Activated CD4-positive, alpha-beta T cell treated with anti-CD3 and anti-CD28 coated beads for 24 hours (primary cell): ENCODE results near the gene ARRDC2.
"Not testable (repeated sequence)": the region's sequence is repeated elsewhere in the genome, so short reads cannot be mapped to it uniquely, and the experiment has no call there.

Experiments
- DNase-seq, 2 donors: peaks; one replicate each; pipeline ENCODE4 v3.0.0-alpha.2; 2020; ENCODE audit warnings: low read depth in 2 of 2

Gene ARRDC2

DNA sequence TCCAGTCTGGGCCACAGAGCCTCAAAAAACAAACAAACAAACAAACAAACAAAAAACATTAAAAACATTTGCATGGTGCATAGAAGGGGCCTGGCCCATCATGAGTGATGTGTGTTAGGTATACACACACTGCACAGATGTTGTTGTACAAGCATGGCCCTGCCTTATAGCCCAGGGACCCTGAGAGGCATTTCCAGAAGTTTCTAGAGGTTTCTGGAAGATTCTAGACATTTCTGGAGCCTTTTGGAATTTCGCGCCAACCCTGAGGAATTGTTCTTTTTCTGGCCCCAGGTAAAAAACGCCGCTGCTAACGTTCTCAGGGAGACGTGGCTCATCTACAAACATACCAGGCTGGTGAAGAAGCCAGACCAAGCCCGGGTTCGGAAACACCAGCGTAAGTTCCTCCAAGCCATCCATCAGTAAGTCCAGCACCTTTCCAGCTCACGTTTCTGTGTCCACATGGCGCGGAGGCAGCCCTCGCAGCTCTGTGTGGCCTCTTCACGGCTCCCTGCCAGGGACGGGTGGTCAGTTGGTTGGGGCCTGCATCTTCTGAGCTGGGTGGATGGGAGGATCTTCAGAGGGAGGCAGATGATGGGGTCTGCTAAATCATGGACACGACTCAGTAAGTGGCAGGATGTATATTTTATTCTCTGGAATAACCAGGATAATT is 18.4 kb upstream of the ARRDC2 start:
- DNase-seq = no peak

DNA sequence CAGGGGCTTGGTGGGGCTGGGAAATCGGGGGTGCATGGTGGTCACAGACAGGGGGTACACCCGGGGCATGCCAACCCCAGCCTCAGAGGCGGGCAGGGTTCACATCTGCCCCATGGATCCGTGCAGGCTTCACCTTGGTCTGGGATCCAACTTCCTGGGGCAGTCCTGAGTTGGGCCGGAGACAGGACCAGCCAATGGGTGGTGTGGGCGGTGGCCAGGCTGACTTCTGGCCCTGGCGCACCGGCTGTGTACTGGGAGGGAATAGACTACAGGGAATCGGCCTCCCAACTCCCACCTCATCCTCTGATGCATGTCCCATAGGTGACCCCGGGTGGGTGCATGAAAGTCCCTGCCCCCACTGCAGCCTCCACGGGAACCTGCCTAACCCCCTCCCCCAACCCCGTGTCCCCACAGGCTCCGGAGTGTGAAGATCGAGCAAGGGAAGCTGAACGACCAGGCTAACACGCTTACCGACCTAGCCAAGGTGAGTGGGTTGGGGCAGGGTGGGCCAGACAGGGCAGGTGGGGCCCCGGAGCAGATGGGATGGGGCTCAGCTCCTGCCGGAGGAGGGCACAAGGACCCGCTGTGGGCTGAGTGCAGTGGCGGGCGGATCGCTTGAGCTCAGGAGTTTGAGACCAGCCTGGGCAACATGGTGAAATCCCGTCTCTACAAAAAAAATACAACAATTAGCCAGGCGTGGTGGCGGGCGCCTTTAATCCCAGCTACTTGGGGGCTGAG is 14.7 kb upstream of the ARRDC2 start:
- DNase-seq = no peak

DNA sequence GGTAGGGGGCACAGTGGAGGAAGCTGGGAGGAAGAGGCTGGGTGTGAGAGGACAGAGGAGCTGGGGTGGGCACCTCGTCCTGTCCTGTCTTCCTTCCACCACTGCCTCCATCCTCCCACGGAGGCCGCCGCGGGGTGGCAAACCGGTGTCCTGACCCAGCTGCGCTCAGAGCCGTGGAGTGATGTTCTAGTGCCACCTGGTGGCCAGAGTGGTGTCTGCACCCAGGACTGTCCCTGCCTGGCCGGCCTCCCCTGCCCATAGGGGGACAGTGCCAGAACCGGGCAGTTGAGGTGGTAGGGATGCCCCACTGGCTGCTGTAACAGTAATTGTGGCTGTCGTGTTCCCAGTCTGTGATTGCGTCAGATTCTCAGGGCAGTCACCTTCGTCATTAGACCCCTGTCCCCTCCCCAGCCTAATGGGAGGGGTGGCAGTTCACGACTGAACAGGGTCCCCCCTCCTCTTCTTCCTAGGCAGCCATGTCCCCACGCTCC is 11.1 kb upstream of the ARRDC2 start:
- peak; percentile 81 to 91 for DNase-seq

DNA sequence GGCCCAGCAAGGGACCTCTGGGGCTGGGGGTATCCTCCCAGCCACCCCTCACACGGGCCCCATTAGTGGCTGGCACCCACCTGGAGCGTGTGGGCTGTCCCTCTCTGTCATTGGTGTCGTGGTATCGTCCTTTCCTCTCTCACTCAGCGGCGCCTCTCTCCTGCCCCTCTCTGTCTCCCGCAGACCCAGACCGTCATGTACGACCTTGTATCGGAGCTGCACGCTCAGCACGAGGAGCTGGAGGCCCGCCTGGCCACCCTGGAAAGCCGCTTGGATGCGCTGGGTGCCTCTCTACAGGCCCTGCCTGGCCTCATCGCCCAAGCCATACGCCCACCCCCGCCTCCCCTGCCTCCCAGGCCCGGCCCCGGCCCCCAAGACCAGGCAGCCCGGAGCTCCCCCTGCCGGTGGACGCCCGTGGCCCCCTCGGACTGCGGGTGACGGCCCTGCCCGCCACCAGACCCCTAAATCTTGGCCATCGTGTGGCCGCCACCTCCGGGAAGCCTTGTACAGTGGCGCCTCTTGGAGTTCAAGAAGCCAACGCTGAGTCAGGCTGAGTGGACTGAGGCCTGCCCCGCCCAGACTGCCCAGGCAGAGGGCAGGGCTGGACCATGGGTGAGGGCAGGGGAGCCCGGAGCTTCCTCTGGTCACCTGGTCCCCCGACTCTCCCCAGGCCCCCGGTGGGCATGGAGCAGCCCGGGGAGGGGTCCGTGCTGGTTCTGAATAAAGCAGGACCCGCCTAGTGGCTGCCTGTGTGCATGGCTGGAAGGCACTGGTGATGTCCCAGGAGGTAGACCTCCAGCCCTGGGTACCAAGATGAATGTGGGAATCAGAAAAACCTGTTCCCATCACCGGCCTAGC is 9.8 kb upstream of the ARRDC2 start:
- DNase-seq = no peak

DNA sequence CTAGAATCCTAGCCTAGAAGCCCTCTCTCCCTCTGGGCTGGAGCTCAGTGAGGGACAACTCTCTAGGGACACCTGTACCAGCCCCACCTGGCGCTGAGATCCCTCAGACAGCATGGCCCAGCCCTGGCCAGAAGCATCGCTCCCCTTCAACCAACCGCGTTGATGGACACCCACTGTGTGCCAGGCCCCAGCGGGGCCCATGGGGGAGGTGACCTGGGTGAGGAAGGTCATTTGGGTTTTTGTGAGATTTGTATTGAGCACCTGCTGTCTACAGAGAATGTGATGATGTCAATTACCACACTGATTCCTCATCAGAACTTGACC is 9.2 kb upstream of the ARRDC2 start:
- no peak for DNase-seq

DNA sequence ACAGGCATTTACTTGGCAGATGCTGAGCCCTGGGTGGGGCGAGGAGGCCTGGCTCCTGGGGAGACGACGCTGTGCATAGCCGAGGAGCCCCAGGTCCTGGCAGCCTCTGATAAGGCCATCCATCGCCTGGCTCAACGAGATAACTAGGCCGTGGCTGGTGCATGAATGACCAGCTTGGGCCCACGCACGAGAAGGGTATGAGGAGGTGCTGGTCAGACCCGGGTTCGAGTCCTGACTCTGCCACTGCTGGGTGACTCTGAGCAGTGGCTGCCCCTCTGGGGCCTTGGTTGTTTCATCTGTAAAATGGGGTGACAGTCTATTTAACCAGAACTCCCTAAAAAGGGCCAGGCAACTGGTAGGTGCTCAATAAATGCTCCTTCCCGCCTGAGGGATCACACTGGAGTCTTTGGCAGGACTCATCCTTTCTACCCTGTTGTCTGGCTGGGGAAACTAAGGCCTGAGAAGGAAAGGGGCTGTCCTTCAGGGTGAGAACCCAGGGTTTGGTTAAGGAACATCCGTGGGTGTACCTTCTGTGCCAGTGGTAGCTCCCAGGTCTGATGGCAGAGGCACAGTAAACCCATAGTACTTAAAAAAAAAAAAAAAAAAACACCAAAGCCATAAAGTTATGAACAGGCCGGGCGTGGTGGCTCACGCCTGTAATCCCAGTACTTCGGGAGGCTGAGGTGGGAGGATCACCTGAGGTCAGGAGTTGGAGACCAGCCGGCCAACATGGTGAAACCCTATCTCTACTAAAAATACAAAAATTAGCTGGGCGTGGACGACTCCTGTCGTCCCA is 8.1 kb upstream of the ARRDC2 start:
- DNase-seq = no peak

DNA sequence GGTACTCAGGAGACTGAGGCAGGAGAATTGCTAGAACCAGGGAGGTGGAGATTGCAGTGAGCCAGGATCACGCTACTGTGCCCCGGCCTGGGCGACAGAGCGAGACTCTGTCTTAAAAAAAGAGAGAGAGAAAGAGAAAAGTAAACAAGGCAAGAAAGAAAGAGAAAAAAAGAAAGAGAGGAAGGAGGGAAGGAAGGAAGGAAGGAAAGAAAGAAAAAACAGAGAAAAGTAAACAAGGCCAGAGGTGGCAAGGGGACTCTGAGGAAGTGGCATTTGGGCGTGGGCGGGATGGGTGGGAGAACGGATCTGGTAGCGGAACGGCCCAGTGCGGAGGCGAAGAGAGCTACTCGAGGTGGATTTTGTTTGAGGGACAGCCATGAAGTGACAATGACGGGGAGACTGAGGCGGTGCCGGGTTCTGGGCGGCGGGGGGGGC is 7.5 kb upstream of the ARRDC2 start:
- no peak for DNase-seq

DNA sequence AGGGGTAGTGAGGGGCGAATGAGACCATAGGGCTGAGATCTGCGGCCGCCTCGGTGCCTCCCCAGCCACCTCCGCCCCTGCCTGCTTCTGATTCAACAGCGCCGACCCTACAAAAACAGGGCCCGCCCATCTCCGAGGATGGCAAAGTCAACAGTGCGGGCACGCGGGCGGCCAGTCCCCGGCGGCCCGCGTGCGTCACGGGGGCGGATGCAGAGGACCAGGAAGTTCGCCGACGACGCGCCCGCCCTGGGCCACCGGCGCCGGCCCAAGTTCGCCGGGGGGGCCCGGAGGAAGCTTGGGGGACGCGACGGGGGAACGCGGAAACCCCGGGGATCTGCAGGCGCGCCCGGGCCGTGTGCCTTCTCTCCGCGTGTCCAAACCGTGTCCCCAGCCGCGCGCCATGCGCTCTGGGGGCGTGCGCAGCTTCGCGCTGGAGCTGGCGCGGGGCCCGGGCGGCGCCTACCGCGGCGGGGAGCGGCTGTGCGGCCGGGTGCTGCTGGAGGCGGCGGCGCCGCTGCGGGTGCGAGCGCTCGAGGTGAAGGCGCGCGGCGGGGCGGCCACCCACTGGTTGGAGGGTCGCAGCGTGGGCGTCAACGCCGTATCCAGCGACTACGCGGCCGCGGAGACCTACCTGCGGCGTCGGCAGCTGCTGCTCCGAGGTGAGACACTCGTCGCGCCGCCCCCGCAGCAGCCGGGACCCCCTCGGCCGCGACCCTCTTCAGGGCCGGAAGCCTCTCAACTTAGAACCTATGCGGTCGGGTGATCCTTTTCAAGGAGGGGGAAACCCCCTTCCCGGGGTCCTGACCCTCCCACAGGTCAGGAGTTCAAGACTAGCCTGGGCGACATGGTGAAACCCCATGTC is 6.8 kb upstream of the ARRDC2 start:
- peak; percentile 77 to 84 for DNase-seq

DNA sequence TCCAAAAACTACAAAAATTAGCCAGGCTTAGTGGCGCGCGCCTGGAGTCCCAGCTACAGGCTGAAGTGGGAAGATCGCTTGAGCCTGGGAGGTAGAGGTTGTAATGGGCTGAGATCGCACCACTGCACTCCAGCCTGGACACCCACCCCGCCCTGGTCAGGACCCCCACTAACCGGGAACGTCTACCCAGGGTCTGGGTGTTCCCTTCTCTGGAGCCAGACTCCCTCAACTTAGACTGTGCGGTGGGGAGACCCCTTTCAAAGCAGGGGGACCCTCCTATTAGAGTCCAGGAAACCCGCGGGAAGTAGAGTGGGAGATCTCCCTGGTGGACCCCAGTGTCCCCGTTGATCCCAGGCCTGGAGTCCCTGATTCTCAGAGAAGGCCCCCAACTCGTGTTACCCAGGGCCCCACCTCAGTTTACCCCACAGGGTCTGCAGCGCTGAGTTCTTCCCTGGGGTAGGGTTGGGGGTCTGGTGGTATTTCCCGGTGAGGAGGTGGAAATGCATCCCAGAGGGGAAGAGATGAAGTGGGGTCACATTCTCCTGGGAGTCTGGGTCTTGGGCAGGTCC is 6.1 kb upstream of the ARRDC2 start:
- no peak for DNase-seq

DNA sequence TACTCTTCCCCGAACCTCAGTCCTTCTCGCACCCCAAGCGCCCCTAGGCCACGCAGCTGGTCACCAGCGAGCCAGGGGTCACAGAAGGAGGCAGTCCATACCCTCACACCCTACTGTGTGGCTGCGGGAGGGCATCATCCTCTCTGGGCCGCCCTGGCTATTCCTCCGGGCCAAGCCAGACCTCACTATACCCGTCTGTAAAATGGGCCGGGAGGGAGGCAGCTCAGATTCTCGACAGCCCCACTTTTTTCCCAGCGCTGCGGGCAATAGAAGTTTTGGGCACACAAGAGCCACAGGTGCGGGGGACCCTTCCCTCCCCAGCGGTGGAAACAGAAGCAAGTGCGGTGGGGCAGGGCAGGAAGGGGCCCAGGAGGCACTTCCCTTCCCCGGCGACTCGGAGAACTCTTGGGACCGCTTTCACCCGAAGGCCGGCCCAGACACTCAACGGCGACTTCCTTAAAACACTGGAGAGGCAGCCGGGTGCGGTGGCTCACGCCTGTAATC is 5.6 kb upstream of the ARRDC2 start:
- DNase-seq = no peak

DNA sequence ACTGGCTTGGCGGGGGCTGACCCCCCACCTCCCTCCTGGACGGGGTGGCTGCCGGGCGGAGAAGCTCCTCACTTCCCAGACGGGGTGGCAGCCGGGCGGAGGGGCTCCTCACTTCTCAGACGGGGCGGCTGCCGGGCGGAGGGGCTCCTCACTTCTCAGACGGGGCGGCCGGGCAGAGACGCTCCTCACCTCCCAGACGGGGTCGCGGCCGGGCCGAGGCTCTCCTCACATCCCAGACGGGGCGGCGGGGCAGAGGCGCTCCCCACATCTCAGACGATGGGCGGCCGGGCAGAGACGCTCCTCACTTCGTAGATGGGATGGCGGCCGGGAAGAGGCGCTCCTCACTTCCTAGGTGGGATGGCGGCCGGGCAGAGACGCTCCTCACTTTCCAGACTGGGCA is 2.2 kb upstream of the ARRDC2 start:
- DNase-seq = not testable (repeated sequence)

DNA sequence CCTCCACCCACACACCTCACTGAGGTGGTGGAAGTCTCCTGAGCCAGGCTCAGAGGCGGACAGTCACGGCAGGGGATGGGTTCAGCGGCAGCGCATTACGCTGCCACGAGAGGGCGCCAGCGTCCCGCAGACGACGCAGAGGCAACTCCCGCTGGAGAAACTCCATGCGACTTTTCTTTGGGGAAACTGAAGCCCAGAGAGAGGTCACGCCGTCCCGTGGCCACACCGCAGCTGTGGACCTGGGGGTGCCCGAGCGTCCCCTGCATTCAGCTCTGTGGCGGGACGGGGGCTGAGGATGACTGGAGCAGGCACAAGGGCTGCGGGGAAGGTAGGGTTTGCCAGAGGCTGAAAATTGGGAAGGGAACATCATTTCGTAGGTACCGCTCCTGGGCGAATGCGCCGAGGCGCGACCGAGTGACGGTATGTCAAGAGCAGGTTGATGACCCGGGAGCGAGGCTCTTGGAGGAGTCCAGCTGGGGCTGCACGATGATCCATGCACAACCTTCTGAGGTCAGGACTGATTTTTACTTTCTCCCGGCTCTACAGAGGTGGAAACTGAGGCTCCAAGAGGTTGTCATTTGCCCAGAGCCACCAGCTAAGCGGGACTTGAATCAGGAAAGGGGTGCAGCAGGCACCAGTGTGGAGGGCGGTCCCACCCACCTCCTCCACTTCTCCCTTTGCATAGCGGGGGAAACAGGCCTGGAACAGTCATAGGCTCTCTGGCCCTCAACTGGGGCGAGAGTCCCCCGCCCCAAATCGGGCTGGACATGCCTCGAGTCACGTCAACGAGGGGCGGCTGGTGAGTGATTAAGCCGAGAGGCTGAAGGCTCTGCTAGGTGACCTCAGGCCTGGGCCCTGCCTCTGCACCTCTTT is 690 bp upstream of the ARRDC2 start:
- peak; percentile 74 to 75 for DNase-seq

DNA sequence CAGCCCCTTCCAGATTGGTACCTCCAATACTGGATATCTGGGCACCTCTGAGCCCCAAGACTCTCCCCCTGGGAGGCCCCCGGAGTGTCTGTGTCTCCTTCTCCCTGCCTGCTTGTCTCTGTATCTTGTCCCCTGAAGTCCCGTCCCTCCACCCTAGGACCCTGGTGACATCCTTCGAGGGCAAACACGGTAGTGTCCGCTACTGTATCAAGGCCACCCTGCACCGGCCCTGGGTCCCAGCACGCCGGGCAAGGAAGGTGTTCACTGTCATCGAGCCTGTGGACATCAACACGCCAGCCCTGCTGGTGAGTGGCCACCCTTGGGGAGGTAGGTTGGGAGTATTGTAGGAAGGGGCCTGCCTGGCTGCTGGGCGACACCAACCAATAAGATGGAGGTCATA is 844 bp downstream of the ARRDC2 start:
- DNase-seq = no peak

DNA sequence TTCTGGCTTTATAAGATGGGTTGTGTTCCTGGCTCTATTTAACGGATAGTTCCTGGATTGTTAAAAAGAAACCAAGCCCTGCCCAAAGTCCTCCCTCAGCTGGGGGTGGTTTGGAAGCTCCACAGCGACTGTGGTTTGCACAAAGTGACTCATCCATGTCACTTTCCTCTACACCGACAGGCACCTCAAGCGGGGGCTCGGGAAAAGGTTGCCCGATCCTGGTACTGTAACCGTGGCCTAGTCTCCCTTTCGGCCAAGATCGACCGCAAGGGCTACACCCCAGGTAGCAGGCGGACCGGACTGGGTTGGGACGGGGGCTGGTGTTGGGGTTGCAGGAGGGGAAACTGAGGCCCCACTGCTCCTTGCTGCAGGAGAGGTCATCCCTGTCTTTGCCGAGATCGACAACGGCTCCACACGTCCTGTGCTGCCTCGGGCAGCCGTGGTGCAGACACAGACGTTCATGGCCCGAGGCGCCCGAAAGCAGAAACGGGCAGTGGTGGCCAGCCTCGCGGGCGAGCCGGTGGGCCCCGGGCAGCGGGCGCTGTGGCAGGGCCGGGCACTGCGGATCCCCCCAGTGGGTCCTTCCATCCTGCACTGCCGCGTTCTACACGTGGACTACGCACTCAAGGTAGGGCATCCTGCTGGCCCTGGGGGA is 1.6 kb downstream of the ARRDC2 start:
- DNase-seq = no peak

DNA sequence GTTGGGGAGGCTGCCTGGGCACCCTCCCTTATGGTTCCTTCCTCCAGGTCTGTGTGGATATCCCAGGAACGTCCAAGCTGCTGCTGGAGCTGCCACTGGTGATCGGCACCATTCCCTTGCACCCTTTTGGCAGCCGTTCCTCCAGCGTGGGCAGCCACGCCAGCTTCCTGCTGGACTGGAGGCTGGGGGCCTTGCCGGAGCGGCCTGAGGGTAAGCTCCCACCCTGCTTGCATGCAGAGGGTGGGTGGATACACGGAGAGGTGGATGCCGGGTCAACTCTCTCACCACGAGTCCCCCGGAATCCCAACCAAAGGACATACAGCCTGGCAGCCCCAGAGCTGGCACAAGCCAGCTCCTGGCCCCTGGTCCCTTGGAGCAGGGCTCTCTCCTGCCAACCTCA is 2.2 kb downstream of the ARRDC2 start:
- no peak for DNase-seq

DNA sequence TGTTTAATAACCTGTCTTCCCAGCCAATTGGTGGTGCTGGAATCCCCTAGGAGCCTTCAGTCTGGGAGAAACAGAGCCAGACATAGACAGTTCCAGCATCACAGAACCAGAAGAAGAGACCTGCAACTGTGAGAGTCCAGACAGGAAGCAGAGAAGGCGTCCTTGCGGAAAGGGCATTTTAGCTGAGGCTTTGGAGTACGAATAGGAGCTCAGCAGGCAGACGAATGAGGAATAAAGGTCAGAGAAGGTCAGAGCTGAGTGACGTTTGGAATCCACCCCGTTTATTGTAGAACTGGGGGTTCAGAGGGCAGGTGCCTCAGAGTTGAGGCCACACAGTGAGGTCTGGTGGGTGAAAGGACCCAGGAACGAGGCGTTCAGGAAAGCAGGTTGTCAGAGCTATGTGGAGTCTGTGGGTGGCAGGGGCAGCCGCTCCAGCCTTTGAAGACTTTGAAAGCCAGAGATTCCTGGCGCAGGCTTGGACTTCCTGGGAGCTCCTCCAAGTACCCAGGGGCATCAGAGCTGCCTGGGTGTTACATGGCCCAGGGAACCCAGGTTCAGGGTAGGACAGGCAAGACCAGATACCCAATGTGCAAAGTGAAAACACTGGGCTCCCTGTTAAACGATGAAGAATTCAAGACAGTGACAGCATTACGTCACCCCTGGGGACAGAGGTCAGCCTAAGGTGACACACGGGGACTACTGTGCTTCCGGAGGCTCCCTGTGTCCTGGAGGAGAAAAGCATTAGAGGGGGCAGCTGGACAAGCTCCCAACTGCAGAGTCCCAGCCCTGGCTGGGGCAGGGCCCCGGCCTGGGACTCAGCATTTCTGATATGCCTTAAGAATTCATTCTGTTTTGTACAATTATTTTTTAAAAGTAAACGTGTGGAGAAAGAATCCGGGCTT is 5.5 kb downstream of the ARRDC2 start:
- DNase-seq = no peak

DNA sequence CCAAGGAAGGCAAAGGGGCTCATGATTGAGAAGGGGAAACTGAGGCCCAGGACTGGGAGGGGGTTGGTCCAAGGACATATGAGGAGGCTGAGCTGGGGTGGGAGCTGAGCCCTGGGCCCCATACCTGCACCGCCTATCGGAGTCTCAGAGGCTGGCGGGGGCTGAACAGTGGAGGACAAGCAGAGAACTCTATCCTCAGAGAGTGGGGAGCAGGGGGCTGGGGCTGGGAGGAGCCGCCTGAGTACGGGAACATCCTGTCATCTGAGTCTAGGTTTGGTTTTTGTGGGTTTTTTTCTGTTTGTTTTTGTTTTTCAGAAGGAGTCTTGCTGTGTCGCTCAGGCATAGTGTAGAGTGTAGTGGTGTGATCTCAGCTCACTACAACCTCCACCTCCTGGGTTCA is 6.2 kb downstream of the ARRDC2 start:
- no peak for DNase-seq
